ENCODE results near the gene URB2.
"Not testable (repeated sequence)": the region's sequence is repeated elsewhere in the genome, so short reads cannot be mapped to it uniquely, and the experiment has no call there.

GRCh38 chr1:229622641-229623120 is 3.4 kb upstream of the URB2 start:
- TF ChIP-seq POLR2AphosphoS5 (IDR thresholded peaks at IDR 0.05; ENCODE audit: low read length); ZNF207 (IDR thresholded peaks at IDR 0.05; ENCODE audit: borderline replicate concordance); CTCF (IDR thresholded peaks at IDR 0.05 in 2 of 3, conservative IDR thresholded peaks at IDR 0.05 in 1 of 3; ENCODE audit: control insufficient read depth in 2 of 3, extremely low read depth in 1 of 3, insufficient read depth in 1 of 3, low read depth in 3 of 3, low read length in 3 of 3); ASH2L (IDR thresholded peaks at IDR 0.05; ENCODE audit: borderline replicate concordance, low read depth); NFYA (IDR thresholded peaks at IDR 0.05; ENCODE audit: borderline replicate concordance, low read depth, low read length); CEBPZ (IDR thresholded peaks at IDR 0.05; ENCODE audit: low read depth, low read length); SMARCA5 (IDR thresholded peaks at IDR 0.05); MTA3 (IDR thresholded peaks at IDR 0.05; ENCODE audit: borderline replicate concordance, low read length); CHD1 (IDR thresholded peaks at IDR 0.05; ENCODE audit: low read depth, low read length); MAX (IDR thresholded peaks at IDR 0.05; ENCODE audit: low read depth, low read length); GABPA (IDR thresholded peaks at IDR 0.05; ENCODE audit: low read depth); NBN (IDR thresholded peaks at IDR 0.05); TAF1 (IDR thresholded peaks at IDR 0.05; ENCODE audit: borderline replicate concordance, low read depth, low read length): not testable (repeated sequence)

All from GM12878 (cell line).